Neural crest cell (in vitro differentiated cells): ENCODE results near the gene NME8. TPM values are rescaled to one million over a fixed set of nuclear protein-coding genes. Genes with fewer than 3 reads are reported as not detected.

Experiments
- DNase-seq: peaks from one replicate; pipeline ENCODE4 v3.0.0; 2021; ENCODE audit warnings: low read depth, mixed read lengths, low spot score
- H3K27ac Mint-ChIP-seq: one replicate; pipeline ENCODE4 v1.8.0; 2021; ENCODE audit warnings: mild to moderate bottlenecking, mixed read lengths; ENCODE audit not compliant: unreplicated experiment
- H3K27me3 Mint-ChIP-seq: 2 replicates; pipeline ENCODE4 v1.8.0; 2021; ENCODE audit warnings: low read depth, mild to moderate bottlenecking, mixed read lengths
- H3K36me3 Mint-ChIP-seq: 2 replicates; pipeline ENCODE4 v1.8.0; 2021; ENCODE audit warnings: low read depth, mild to moderate bottlenecking, mixed read lengths
- H3K4me1 Mint-ChIP-seq: 2 replicates; pipeline ENCODE4 v1.8.0; 2021; ENCODE audit warnings: mixed read lengths
- H3K4me3 Mint-ChIP-seq: one replicate; pipeline ENCODE4 v1.8.0; 2021; ENCODE audit warnings: mild to moderate bottlenecking, mixed read lengths
- H3K9me3 Mint-ChIP-seq: 2 replicates; pipeline ENCODE4 v1.8.0; 2021; ENCODE audit warnings: mixed read lengths
- total RNA-seq: library from RNA; stranded (reverse); gene quantifications from 2 replicates; pipeline ENCODE4 v1.2.1, GENCODE V29; 2021
- TF ChIP-seq, protein P1 (sequence below): fragments of 200-600 bp; sonication (generic); conservative IDR thresholded peaks from 2 replicates; pipeline ENCODE4 v1.5.0; 2021; ENCODE audit warnings: antibody characterized with exemption, mild to moderate bottlenecking

The NME8 gene
- total RNA-seq, 1 donor from 2014 or later: not detected

- Mint-ChIP-seq H3K36me3 (no peaks in the 10 kb centered on the region), H3K4me1 (no peaks in the 10 kb centered on the region), H3K27ac (no peak overlapping the region), H3K27me3 (no peaks in the 10 kb centered on the region), H3K9me3 (no peaks in the 10 kb centered on the region), H3K4me3 (no peak overlapping the region)
- TF ChIP-seq, protein P1, sequence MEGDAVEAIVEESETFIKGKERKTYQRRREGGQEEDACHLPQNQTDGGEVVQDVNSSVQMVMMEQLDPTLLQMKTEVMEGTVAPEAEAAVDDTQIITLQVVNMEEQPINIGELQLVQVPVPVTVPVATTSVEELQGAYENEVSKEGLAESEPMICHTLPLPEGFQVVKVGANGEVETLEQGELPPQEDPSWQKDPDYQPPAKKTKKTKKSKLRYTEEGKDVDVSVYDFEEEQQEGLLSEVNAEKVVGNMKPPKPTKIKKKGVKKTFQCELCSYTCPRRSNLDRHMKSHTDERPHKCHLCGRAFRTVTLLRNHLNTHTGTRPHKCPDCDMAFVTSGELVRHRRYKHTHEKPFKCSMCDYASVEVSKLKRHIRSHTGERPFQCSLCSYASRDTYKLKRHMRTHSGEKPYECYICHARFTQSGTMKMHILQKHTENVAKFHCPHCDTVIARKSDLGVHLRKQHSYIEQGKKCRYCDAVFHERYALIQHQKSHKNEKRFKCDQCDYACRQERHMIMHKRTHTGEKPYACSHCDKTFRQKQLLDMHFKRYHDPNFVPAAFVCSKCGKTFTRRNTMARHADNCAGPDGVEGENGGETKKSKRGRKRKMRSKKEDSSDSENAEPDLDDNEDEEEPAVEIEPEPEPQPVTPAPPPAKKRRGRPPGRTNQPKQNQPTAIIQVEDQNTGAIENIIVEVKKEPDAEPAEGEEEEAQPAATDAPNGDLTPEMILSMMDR: no peak
- no peak for DNase-seq
Measured at GRCh38 chr7:37826825-37827224, 21.6 kb upstream of the NME8 start.

GRCh38 chr7:37831244-37831643, 17.2 kb upstream of the NME8 start:
- H3K27me3 Mint-ChIP-seq: peaks cover 3% of the 10 kb centered on the region
- H3K9me3 Mint-ChIP-seq: no peaks in the 10 kb centered on the region
- no peak overlapping the region for H3K27ac Mint-ChIP-seq
- H3K4me3 Mint-ChIP-seq: no peak overlapping the region
- TF ChIP-seq, protein P1: no peak
- no peaks in the 10 kb centered on the region for H3K36me3 Mint-ChIP-seq
- no peak for DNase-seq
- H3K4me1 Mint-ChIP-seq: peaks cover 4% of the 10 kb centered on the region

- peaks cover 3% of the 10 kb centered on the region for H3K27me3 Mint-ChIP-seq
- H3K9me3 Mint-ChIP-seq: no peaks in the 10 kb centered on the region
- DNase-seq: no peak
- no peak overlapping the region for H3K4me3 Mint-ChIP-seq
- no peaks in the 10 kb centered on the region for H3K36me3 Mint-ChIP-seq
- no peak overlapping the region for H3K27ac Mint-ChIP-seq
- TF ChIP-seq, protein P1: no peak
- H3K4me1 Mint-ChIP-seq: peaks cover 4% of the 10 kb centered on the region
Measured at GRCh38 chr7:37832194-37832593, 16.2 kb upstream of the NME8 start.

DNA sequence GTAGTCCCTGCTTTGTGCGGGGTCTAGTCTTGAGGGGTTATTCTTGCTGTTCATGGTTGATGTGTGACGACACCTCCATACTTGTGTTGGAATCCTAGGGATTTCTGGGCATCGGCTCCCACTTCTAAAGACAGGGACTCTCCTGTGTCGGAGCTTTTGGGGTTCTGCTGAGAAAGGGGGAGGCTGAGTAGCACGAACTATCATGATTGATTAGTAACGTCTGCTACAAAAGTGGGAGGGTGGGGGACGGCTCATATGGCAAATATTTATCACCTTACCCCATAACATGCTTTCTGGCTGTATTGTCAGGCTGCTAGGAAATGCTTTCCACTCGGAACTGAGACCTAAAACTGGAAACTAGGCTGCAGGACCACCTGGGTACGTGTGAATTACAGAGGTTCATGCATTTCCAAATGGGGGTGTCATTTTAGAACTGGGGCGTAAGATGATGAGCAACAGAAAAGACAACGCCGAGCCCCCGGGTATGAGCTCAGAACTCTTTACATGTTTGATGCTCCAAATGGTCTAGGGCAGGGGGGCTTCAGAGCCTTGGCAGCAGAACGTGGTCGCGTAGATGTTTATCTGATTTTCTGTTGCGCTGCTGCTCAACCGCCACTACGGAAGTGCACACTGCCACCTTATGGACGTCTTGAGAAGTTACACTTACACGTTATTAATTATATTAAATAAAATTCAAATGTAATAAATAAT, 15.1 kb upstream of the NME8 start:
- TF ChIP-seq, protein P1: peak; percentile 87
- H3K36me3 Mint-ChIP-seq: no peaks in the 10 kb centered on the region
- H3K9me3 Mint-ChIP-seq: no peaks in the 10 kb centered on the region
- peak; percentile 47 for DNase-seq
- H3K27me3 Mint-ChIP-seq: peaks cover 3% of the 10 kb centered on the region
- H3K4me1 Mint-ChIP-seq: peaks cover 4% of the 10 kb centered on the region
- no peak overlapping the region for H3K4me3 Mint-ChIP-seq
- H3K27ac Mint-ChIP-seq: no peak overlapping the region

DNA sequence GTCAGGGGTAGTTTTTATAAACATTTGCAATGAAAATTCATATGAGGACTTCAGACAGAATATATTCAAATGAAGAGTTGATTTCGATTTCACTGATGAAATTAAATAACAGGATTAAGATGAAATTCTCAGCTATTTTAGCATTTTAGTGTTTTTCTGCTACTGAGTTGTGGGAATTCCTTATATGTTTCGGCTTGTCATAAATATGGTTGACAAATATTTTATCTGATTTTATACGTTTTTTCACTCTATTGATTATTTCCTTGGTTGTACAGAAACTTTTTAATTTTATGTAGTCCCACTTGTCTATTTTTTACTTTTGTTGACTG, 14.6 kb upstream of the NME8 start:
- Mint-ChIP-seq H3K4me1 (peaks cover 4% of the 10 kb centered on the region), H3K9me3 (no peaks in the 10 kb centered on the region), H3K27ac (no peak overlapping the region), H3K4me3 (no peak overlapping the region), H3K27me3 (peaks cover 3% of the 10 kb centered on the region), H3K36me3 (no peaks in the 10 kb centered on the region)
- DNase-seq: no peak
- TF ChIP-seq, protein P1: peak; percentile 38
